ENCODE measurements around the gene MAGI1. TPM values are rescaled to one million over a fixed set of nuclear protein-coding genes. Genes with fewer than 3 reads are reported as not detected.

MAGI1 gene
- total RNA-seq, 1 experiment from 2014 or later = 38.6 TPM

- ChIA-PET POLR2A (no interaction called here), CTCF (no interaction called here), RAD21 (ENCODE audit: low non-redundant PET in 1 of 2, low total read pairs in 2 of 2, uncharacterized antibody in 2 of 2, unreplicated experiment in 2 of 2) (no interaction called here)
- no TSS peak for BruUV-seq (replicated peaks)
- Histone ChIP-seq H3K4me3 (replicated peaks in 1 of 2; ENCODE audit: low read depth in 1 of 2, low read length in 2 of 2) (no peak overlapping the region), H3K9ac (ENCODE audit: low read length) (no peak overlapping the region), H4K20me1 (ENCODE audit: insufficient read depth) (no peaks in the 10 kb centered on the region), H3K4me1 (ENCODE audit: control insufficient read depth in 1 of 2, insufficient read depth in 2 of 2, low read length in 2 of 2) (no peaks in the 10 kb centered on the region), H3K36me3 (ENCODE audit: control insufficient read depth in 1 of 2, insufficient read depth in 2 of 2, low read length in 2 of 2) (no peaks in the 10 kb centered on the region), H3K9me3 (ENCODE audit: control insufficient read depth in 1 of 2, insufficient read depth in 1 of 2, low read depth in 1 of 2, low read length in 2 of 2) (no peaks in the 10 kb centered on the region), H3K27ac (ENCODE audit: low read depth, low read length) (no peak overlapping the region), H2AFZ (ENCODE audit: low read depth, low read length, poor library complexity, severe bottlenecking) (no peak overlapping the region), H3K4me2 (ENCODE audit: low read length) (no peak overlapping the region), H3K79me2 (ENCODE audit: insufficient read depth, low read length) (no peaks in the 10 kb centered on the region), H3K9me2 (ENCODE audit: insufficient read depth) (no peaks in the 10 kb centered on the region), H3K27me3 (ENCODE audit: insufficient read depth, low read length) (no peaks in the 10 kb centered on the region)
- TF ChIP-seq EGR1 (IDR thresholded peaks at IDR 0.05; ENCODE audit: low read depth) (no peak), EZH2phosphoT487 (IDR thresholded peaks at IDR 0.05; ENCODE audit: borderline replicate concordance) (no peak), POLR2AphosphoS5 (IDR thresholded peaks at IDR 0.05; ENCODE audit: low read depth, low read length) (no peak), ZNF274 (IDR thresholded peaks at IDR 0.05; ENCODE audit: low read depth, low read length) (no peak), ZBTB33 (IDR thresholded peaks at IDR 0.05; ENCODE audit: extremely low read depth, insufficient replicate concordance, low read length) (no peak), SRF (IDR thresholded peaks at IDR 0.05; ENCODE audit: low read depth) (no peak), SIN3A (IDR thresholded peaks at IDR 0.05; ENCODE audit: low read depth) (no peak), CTCF (IDR thresholded peaks at IDR 0.05 in 2 of 3, conservative IDR thresholded peaks at IDR 0.05 in 1 of 3; ENCODE audit: borderline replicate concordance in 1 of 3, insufficient read depth in 1 of 3, low read depth in 2 of 3, low read length in 2 of 3) (no peak), CBX3 (IDR thresholded peaks at IDR 0.05; ENCODE audit: low read depth) (no peak), EZH2 (IDR thresholded peaks at IDR 0.05) (no peak), SP1 (IDR thresholded peaks at IDR 0.05; ENCODE audit: low read depth) (no peak), ZFX (IDR thresholded peaks at IDR 0.05) (no peak), YY1 (IDR thresholded peaks at IDR 0.05; ENCODE audit: extremely low read depth, insufficient replicate concordance, low read depth, low read length) (no peak), JUND (IDR thresholded peaks at IDR 0.05) (no peak), MAX (IDR thresholded peaks at IDR 0.05) (no peak), POLR2A (IDR thresholded peaks at IDR 0.05; ENCODE audit: borderline replicate concordance, extremely low read depth, insufficient read depth, insufficient read length) (no peak), CEBPB (IDR thresholded peaks at IDR 0.05; ENCODE audit: low read depth) (no peak), ELF1 (IDR thresholded peaks at IDR 0.05; ENCODE audit: borderline replicate concordance, low read depth) (no peak)
- DNase-seq (ENCODE audit: low read depth, low spot score) (no peak), ATAC-seq (no peak)
- intact Hi-C loops (cut with micrococcal nuclease) = no loop called here
Measured at GRCh38 chr3:65472501-65472900, 566.2 kb downstream of the MAGI1 start.
